GM23338 (cell line): ENCODE data around the gene CYFIP1. TPM values are rescaled to one million over a fixed set of nuclear protein-coding genes. Genes with fewer than 3 reads are reported as not detected.

Source experiments
- ATAC-seq: fragments of 200-7000 bp; cut with Tn5 transposase; 3 replicates; pipeline ENCODE4 v1.9.1; 2020
- DNase-seq: peaks from one replicate; pipeline ENCODE4 v3.0.0-alpha.2; 2015; ENCODE audit warnings: low spot score
- H2AFZ ChIP-seq: fragments of 200-600 bp; sonication (generic); 2 replicates; pipeline ENCODE4 v1.8.0; 2016; ENCODE audit warnings: antibody characterized with exemption, mild to moderate bottlenecking, moderate library complexity
- H3F3A ChIP-seq: fragments of 200-600 bp; sonication (generic); replicated peaks from 2 replicates; pipeline ENCODE4 v1.8.0; 2017; ENCODE audit warnings: antibody characterized with exemption, mixed run types, low read depth
- H3K27ac ChIP-seq: fragments of 200-600 bp; sonication (generic); 2 replicates; pipeline ENCODE4 v1.6.1; 2016; ENCODE audit warnings: low read depth
- H3K27me3 ChIP-seq: fragments of 200-600 bp; sonication (generic); 2 replicates; pipeline ENCODE4 v1.8.0; 2016; ENCODE audit warnings: mild to moderate bottlenecking, mixed run types, moderate library complexity; ENCODE audit not compliant: insufficient read depth
- H3K36me3 ChIP-seq: fragments of 200-600 bp; sonication (generic); 2 replicates; pipeline ENCODE4 v1.8.0; 2016; ENCODE audit warnings: mild to moderate bottlenecking; ENCODE audit not compliant: insufficient read depth
- H3K4me1 ChIP-seq: fragments of 200-600 bp; sonication (generic); 2 replicates; pipeline ENCODE4 v1.8.0; 2016; ENCODE audit warnings: mild to moderate bottlenecking, moderate library complexity; ENCODE audit not compliant: insufficient read depth
- H3K4me2 ChIP-seq: fragments of 200-600 bp; sonication (generic); 2 replicates; pipeline ENCODE4 v1.7.1; 2017; ENCODE audit warnings: mixed run types
- H3K4me3 ChIP-seq: fragments of 200-600 bp; sonication (generic); 2 replicates; pipeline ENCODE4 v1.6.1; 2016; ENCODE audit warnings: mixed run types
- H3K79me2 ChIP-seq: fragments of 200-600 bp; sonication (generic); replicated peaks from 2 replicates; pipeline ENCODE4 v1.8.0; 2017; ENCODE audit warnings: mild to moderate bottlenecking; ENCODE audit not compliant: insufficient read depth
- H3K9me2 ChIP-seq: fragments of 200-600 bp; sonication (generic); 2 replicates; pipeline ENCODE4 v1.8.0; 2017; ENCODE audit not compliant: insufficient read depth
- H4K20me1 ChIP-seq: fragments of 200-600 bp; sonication (generic); replicated peaks from 2 replicates; pipeline ENCODE4 v1.8.0; 2017; ENCODE audit warnings: mild to moderate bottlenecking; ENCODE audit not compliant: insufficient read depth
- H3K27ac Mint-ChIP-seq: 2 replicates; pipeline ENCODE4 v1.8.0; 2020; ENCODE audit warnings: inconsistent platforms, mild to moderate bottlenecking, moderate library complexity, mixed read lengths
- H3K27me3 Mint-ChIP-seq: 3 replicates; pipeline ENCODE4 v1.8.0; 2022; ENCODE audit warnings: low read depth, mild to moderate bottlenecking, moderate library complexity, mixed read lengths, inconsistent platforms; ENCODE audit not compliant: insufficient read depth, poor library complexity
- H3K36me3 Mint-ChIP-seq: 3 replicates; pipeline ENCODE4 v1.8.0; 2021; ENCODE audit warnings: low read depth, mild to moderate bottlenecking, inconsistent platforms, moderate library complexity, mixed read lengths
- H3K4me1 Mint-ChIP-seq: 3 replicates; pipeline ENCODE4 v1.8.0; 2020; ENCODE audit warnings: mild to moderate bottlenecking, inconsistent platforms, mixed read lengths
- H3K4me3 Mint-ChIP-seq: 3 replicates; pipeline ENCODE4 v1.8.0; 2021; ENCODE audit warnings: moderate library complexity, mild to moderate bottlenecking, inconsistent platforms, mixed read lengths
- H3K9me3 Mint-ChIP-seq: 3 replicates; pipeline ENCODE4 v1.8.0; 2020; ENCODE audit warnings: moderate library complexity, mild to moderate bottlenecking, inconsistent platforms, mixed read lengths
- CTCF ChIP-seq, 2 experiments: fragments of 200-600 bp in 1 of 2; sonication (generic) in 1 of 2; conservative IDR thresholded peaks; 2 replicates each; pipeline versions ENCODE4 v1.5.1 to v1.6.1; 2016 to 2017; ENCODE audit warnings: antibody characterized with exemption in 2 of 2, low read depth in 2 of 2, mild to moderate bottlenecking in 2 of 2, moderate library complexity in 1 of 2
- EZH2 ChIP-seq: fragments of 200-600 bp; sonication (generic); IDR thresholded peaks from one replicate; pipeline ENCODE4 v1.8.0; 2017; ENCODE audit warnings: antibody characterized with exemption, mild to moderate bottlenecking, low read depth; ENCODE audit not compliant: unreplicated experiment
- JUNB ChIP-seq: IDR thresholded peaks from one replicate; pipeline ENCODE4 v1.6.1; 2016; ENCODE audit warnings: antibody characterized with exemption; ENCODE audit not compliant: unreplicated experiment
- POLR2AphosphoS5 ChIP-seq: IDR thresholded peaks from 2 replicates; pipeline ENCODE4 v1.6.1; 2016; ENCODE audit warnings: antibody characterized with exemption, low read depth
- REST ChIP-seq: IDR thresholded peaks from one replicate; pipeline ENCODE4 v1.6.1; 2018; ENCODE audit warnings: antibody characterized with exemption; ENCODE audit not compliant: unreplicated experiment
- ZNF331 ChIP-seq: fragments of 250-450 bp; sonication (Bioruptor Pico); IDR thresholded peaks from 2 replicates; pipeline ENCODE4 v1.5.0; 2020; ENCODE audit warnings: low read depth, mild to moderate bottlenecking, moderate library complexity
- polyA plus RNA-seq: library from polyadenylated mRNA; unstranded; fragments of >200 nt; fragmentation: Nextera tagmentation; extraction: Ambion mirVana; gene quantifications from 2 replicates; pipeline ENCODE4 v1.2.1, GENCODE V29; 2016
- total RNA-seq: library from RNA; depleted of rRNA; stranded (reverse); fragments of >200 nt; shearing (Covaris generic); gene quantifications from 2 replicates; pipeline ENCODE4 v1.2.3, GENCODE V29; 2014

CYFIP1 gene
- total and polyA plus RNA-seq, 2 experiments from 2014 or later: 20.0 to 73.9 TPM

DNA sequence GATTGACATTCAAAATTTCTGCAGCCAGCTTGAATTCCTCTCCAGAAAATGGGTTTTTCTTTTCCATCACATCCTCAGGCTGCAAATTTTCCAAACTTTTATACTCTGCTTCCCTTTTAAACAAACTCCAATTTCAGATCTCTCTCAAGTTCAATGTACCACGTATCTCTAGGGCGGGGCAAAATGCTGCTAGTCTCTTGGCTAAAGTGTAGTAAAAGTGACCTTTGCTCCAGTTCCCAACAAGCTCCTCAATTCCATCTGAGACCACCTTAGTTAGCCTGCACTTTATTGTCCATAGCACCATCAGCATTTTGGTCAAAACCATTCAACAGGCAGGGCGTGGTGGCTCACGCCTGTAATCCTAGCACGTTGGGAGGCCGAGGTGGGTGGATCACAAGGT, 95.0 kb downstream of the CYFIP1 start (continued):
- TF ChIP-seq REST: no peak
- TF ChIP-seq CTCF (conservative IDR thresholded peaks at IDR 0.05; ENCODE audit: low read depth in 2 of 2): no peak
- no peak for TF ChIP-seq POLR2AphosphoS5
- no peak for TF ChIP-seq EZH2
- no peak for TF ChIP-seq ZNF331

DNA sequence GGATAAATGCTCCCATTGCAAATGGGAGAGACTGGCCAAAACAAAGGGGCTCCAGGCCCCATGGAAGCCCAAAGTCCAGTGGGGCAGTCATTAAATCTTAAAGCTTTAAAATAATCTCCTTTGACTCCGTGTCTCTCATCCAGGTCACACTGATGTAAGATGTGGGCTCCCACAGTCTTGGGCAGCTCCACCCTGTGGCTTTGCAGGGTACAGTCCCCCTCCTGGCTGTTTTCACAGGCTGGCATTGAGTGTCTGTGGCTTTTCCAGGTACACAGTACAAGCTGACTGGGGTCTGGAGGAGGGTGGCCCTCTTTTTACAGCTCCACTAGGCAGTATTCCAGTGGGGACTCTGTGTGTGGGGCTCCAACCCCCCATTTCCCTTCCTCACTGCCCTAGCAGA, 95.8 kb downstream of the CYFIP1 start:
- Histone ChIP-seq H3K4me3 (no peak overlapping the region), H3K27me3 (no peaks in the 10 kb centered on the region), H3K36me3 (no peaks in the 10 kb centered on the region), H3K9me2 (no peaks in the 10 kb centered on the region), H4K20me1 (no peaks in the 10 kb centered on the region), H3F3A (no peaks in the 10 kb centered on the region), H3K79me2 (no peaks in the 10 kb centered on the region), H3K27ac (no peak overlapping the region), H2AFZ (no peak overlapping the region), H3K4me1 (no peaks in the 10 kb centered on the region; the same call in 1 of the 2 replicates), H3K4me2 (no peak overlapping the region)
- no peak overlapping the region for H3K27ac Mint-ChIP-seq
- TF ChIP-seq CTCF (conservative IDR thresholded peaks at IDR 0.05; ENCODE audit: low read depth in 2 of 2): peak; percentile 49 to 50
- no peak for TF ChIP-seq JUNB
- H3K36me3 Mint-ChIP-seq: peaks cover 31% of the 10 kb centered on the region
- H3K9me3 Mint-ChIP-seq: no peaks in the 10 kb centered on the region
- peak; percentile 66 for ATAC-seq
- H3K4me3 Mint-ChIP-seq: no peak overlapping the region
- H3K27me3 Mint-ChIP-seq: peaks cover 3% of the 10 kb centered on the region
- peak; percentile 32 for DNase-seq
- H3K4me1 Mint-ChIP-seq: peaks cover 10% of the 10 kb centered on the region
